HG03520 (cell line): ENCODE measurements around the gene ALG9.

Source experiments
- ATAC-seq: cut with Tn5 transposase; IDR thresholded peaks from one replicate; pipeline ENCODE4 v1.9.1; 2021; ENCODE audit warnings: mild to moderate bottlenecking, moderate library complexity; ENCODE audit not compliant: unreplicated experiment

Gene ALG9

DNA sequence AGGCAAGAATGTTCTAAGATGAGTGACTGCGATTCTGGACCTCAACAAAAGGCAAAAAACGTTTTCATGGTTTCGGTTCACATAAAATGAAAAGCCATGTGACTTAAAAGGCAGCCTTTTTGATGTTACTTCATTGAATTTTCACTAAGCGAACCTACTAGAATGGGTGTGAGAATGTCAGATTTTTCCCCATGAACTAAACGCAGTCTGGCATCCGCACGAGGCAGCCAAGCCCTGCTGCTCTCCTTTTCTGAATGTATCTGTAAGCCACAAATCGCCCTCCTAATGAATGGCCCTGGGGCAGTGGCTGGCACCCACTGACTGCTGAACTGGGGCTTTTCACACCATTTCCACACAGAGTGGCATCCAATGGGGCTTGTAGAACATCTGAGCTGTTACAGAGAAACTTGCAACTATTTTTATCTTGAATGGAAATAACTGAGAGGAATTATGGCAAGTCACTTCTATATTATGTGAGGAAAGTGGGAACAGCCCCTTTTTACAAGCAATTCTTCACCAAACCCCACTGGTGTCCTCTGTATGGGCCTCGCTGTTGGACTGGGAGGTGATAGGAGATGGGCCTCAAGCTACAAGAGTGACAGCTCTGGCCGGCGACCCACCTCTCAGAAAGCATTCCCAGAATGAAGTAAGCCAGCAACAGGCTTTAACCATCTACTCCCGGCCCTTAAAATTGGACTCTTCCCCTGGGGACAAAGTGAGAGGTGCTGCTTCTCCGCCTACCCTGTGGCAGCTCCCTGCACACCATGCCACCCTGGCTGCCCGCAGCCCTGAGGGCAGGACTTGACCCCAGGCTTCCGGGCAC lies 134.5 kb downstream of the ALG9 start:
- no peak for ATAC-seq
